Cerebellar cortex (tissue), 1 donor: ENCODE measurements around the gene RSPH3.
A peak's percentile ranks its signal among the peaks of the same experiment; 100 is the strongest.
"Not testable (repeated sequence)": the region's sequence is repeated elsewhere in the genome, so short reads cannot be mapped to it uniquely, and the experiment has no call there.

Source experiments
- DNase-seq: peaks from one replicate; pipeline ENCODE4 v3.0.0-alpha.2; 2015; ENCODE audit warnings: low spot score

Gene RSPH3

GRCh38 chr6:159025224-159025623 is 25.2 kb upstream of the RSPH3 start:
- DNase-seq: not testable (repeated sequence)

- DNase-seq: no peak
Measured at GRCh38 chr6:159023893-159024292, 23.9 kb upstream of the RSPH3 start.

- DNase-seq: no peak
Measured at GRCh38 chr6:159020011-159020410, 20.0 kb upstream of the RSPH3 start.

GRCh38 chr6:159017757-159018559 is 18.0 kb upstream of the RSPH3 start:
- no peak for DNase-seq

GRCh38 chr6:159014406-159014805 is 14.4 kb upstream of the RSPH3 start:
- DNase-seq: no peak

- DNase-seq: no peak
Measured at GRCh38 chr6:159013229-159013628, 13.2 kb upstream of the RSPH3 start.

GRCh38 chr6:159012201-159012600 is 12.2 kb upstream of the RSPH3 start:
- DNase-seq: no peak

GRCh38 chr6:159010037-159010612 is 10.1 kb upstream of the RSPH3 start:
- DNase-seq: not testable (repeated sequence)

GRCh38 chr6:159008656-159009288 is 8.8 kb upstream of the RSPH3 start:
- DNase-seq: peak; percentile 61

- no peak for DNase-seq
Measured at GRCh38 chr6:159007510-159007909, 7.5 kb upstream of the RSPH3 start.

GRCh38 chr6:159005436-159005835 is 5.4 kb upstream of the RSPH3 start:
- DNase-seq: no peak

GRCh38 chr6:159004592-159004991 is 4.6 kb upstream of the RSPH3 start:
- no peak for DNase-seq

GRCh38 chr6:159002432-159003155 is 2.6 kb upstream of the RSPH3 start:
- DNase-seq: no peak

- DNase-seq: no peak
Measured at GRCh38 chr6:158999154-158999665, 792 bp downstream of the RSPH3 start.

GRCh38 chr6:158996856-158997255 is 3.1 kb downstream of the RSPH3 start:
- DNase-seq: no peak

GRCh38 chr6:158993639-158994038 is 6.4 kb downstream of the RSPH3 start:
- no peak for DNase-seq

GRCh38 chr6:158991017-158991723 is 8.8 kb downstream of the RSPH3 start:
- no peak for DNase-seq

- DNase-seq: not testable (repeated sequence)
Measured at GRCh38 chr6:158989711-158990110, 10.3 kb downstream of the RSPH3 start.

GRCh38 chr6:158988477-158988876 is 11.5 kb downstream of the RSPH3 start:
- no peak for DNase-seq

GRCh38 chr6:158987657-158988056 is 12.3 kb downstream of the RSPH3 start:
- DNase-seq: no peak

GRCh38 chr6:158978757-158979156 is 21.2 kb downstream of the RSPH3 start:
- no peak for DNase-seq

- DNase-seq: no peak
Measured at GRCh38 chr6:158977382-158977781, 22.6 kb downstream of the RSPH3 start.
